Testis (tissue), 3 donors: Measurements from ENCODE around the gene RASA1. TPM values are rescaled to one million over a fixed set of nuclear protein-coding genes. Genes with fewer than 3 reads are reported as not detected.

Experiments used
- DNase-seq: peaks from one replicate; pipeline ENCODE4 v3.0.0-alpha.2; 2019
- H3K27ac ChIP-seq, 2 donors: fragments of 200-600 bp; sonication (generic); one replicate each; pipeline ENCODE4 v1.5.1; 2019
- H3K27me3 ChIP-seq: fragments of 200-600 bp; sonication (generic); one replicate; pipeline ENCODE4 v1.5.1; 2019
- H3K36me3 ChIP-seq: fragments of 200-600 bp; sonication (generic); one replicate; pipeline ENCODE4 v1.5.1; 2017; ENCODE audit warnings: low read depth; ENCODE audit errors: missing control alignments
- H3K4me1 ChIP-seq: fragments of 200-600 bp; sonication (generic); one replicate; pipeline ENCODE4 v1.5.1; 2019
- H3K4me3 ChIP-seq, 2 donors: fragments of 200-600 bp; sonication (generic); one replicate each; pipeline ENCODE4 v1.5.1; 2017 to 2019
- H3K9me3 ChIP-seq: fragments of 200-600 bp; sonication (generic); one replicate; pipeline ENCODE4 v1.5.1; 2017
- POLR2A ChIP-seq: fragments of 450-650 bp; IDR thresholded peaks from one replicate; pipeline ENCODE4 v1.6.1; 2017; ENCODE audit warnings: antibody characterized with exemption, mild to moderate bottlenecking, moderate library complexity
- WGBS, 2 donors: methylation state at CpG; one replicate each; pipeline ENCODE4 v1.1.5; 2018; 5-methylcytosine and 5-hydroxymethylcytosine counted together
- intact Hi-C: fragments of 100-400 bp; cut with DNase I; formaldehyde crosslinking; loops from one replicate; pipeline ENCODE4 v1.15.1; 2023; ENCODE audit warnings: low total_unique reads
- polyA plus RNA-seq: library from polyadenylated mRNA; stranded (reverse); fragments of 350-450 nt; fragmentation: Illumina TruSeq; extraction: RNeasy Lipid Tissue Mini Kit (QIAGEN cat#74804); gene quantifications from one replicate; pipeline ENCODE4 v1.2.3, GENCODE V29; 2014; ENCODE audit warnings: low read depth, low replicate concordance; ENCODE audit not compliant: insufficient read depth
- total RNA-seq, 2 donors: library from RNA; depleted of rRNA; stranded (reverse); fragments of >200 nt; gene quantifications; one replicate each; pipeline ENCODE4 v1.2.3, GENCODE V29; 2016
- TF ChIP-seq, protein P1 (sequence below), 3 experiments: fragments of 450-650 bp in 2 of 3; fragments of 200-600 bp in 1 of 3; sonication (generic) in 1 of 3; IDR thresholded peaks; one replicate each; pipeline ENCODE4 v1.5.1; 2016 to 2019; ENCODE audit warnings: antibody characterized with exemption in 3 of 3, mild to moderate bottlenecking in 2 of 3, moderate library complexity in 1 of 3

The RASA1 gene
- total and polyA plus RNA-seq, 3 donors from 2014 or later, result 45.9 to 65.2 (median 61.1) TPM

DNA sequence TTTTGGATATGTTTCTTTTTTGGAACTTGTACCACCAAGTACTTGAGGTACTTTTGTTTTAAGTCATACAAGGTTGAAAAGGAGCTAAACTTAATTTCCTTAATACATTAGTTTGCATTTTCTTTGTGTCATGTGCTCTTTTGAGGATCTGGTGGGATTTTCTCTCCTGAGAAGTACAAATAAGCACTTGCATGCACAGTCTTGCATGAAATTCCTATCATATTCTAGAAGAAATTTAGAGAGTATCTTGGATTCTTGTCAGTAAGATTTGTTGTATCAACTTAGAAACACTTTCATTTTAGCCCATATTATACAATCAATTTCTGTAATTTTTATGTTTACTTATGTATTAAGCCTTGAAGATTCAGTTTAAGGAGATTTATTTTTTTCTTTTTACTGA lies 80.2 kb downstream of the RASA1 start:
- Histone ChIP-seq H3K9me3 (no peaks in the 10 kb centered on the region), H3K36me3 (no peaks in the 10 kb centered on the region), H3K27ac (no peak overlapping the region), H3K27me3 (no peaks in the 10 kb centered on the region), H3K4me1 (no peaks in the 10 kb centered on the region), H3K4me3 (no peak overlapping the region)
- TF ChIP-seq POLR2A, result no peak
- DNase-seq, result no peak
- intact Hi-C loops, result no loop called here

DNA sequence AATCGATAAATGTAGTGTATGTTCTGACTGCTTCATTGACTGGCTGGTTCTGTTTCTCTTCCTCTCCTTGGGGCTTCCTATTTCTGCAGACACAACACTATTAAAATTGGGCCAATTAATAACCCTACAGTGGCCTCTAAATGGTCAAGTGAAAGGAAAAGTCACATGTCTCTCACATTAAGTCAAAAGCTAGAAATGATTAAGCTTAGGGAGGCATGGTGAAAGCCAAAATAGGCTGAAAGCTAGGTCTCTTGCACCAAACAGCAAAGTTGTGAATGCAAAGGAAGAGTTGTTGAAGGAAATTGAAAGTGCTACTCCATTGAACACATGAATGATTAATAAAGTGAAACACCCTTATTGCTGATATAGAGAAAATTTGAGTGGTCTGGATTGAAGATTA lies 86.8 kb downstream of the RASA1 start:
- WGBS, 2 donors, result 86 to 97% methylated on average over 1 of the region's 1 CpG
- Histone ChIP-seq H3K4me1 (no peaks in the 10 kb centered on the region), H3K27ac (no peak overlapping the region), H3K36me3 (no peaks in the 10 kb centered on the region), H3K4me3 (no peak overlapping the region), H3K9me3 (no peaks in the 10 kb centered on the region), H3K27me3 (no peaks in the 10 kb centered on the region)
- intact Hi-C loops, result no loop called here
- no peak for DNase-seq
- no peak for TF ChIP-seq POLR2A
- TF ChIP-seq, protein P1, sequence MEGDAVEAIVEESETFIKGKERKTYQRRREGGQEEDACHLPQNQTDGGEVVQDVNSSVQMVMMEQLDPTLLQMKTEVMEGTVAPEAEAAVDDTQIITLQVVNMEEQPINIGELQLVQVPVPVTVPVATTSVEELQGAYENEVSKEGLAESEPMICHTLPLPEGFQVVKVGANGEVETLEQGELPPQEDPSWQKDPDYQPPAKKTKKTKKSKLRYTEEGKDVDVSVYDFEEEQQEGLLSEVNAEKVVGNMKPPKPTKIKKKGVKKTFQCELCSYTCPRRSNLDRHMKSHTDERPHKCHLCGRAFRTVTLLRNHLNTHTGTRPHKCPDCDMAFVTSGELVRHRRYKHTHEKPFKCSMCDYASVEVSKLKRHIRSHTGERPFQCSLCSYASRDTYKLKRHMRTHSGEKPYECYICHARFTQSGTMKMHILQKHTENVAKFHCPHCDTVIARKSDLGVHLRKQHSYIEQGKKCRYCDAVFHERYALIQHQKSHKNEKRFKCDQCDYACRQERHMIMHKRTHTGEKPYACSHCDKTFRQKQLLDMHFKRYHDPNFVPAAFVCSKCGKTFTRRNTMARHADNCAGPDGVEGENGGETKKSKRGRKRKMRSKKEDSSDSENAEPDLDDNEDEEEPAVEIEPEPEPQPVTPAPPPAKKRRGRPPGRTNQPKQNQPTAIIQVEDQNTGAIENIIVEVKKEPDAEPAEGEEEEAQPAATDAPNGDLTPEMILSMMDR (IDR thresholded peaks at IDR 0.05), result no peak

DNA sequence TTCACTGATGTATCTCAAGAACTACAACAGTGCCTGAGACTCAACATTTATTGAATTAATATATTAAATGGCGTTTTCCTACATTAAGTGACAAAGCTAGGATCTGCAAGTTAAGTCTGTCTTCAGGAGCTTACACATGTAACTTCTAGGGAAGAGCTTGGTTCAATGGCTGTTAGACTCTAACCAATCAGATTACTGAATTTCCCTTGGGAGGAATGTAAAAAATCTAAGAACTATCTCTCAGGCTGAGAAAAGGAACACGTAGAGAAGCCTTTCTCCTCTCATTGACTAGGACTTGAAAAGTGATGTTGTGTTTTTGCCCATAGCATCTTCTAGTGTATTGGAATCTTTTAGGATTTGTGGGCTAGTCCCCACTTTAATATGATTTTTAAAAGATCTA lies 91.4 kb downstream of the RASA1 start:
- H3K4me3 ChIP-seq, result no peak overlapping the region
- H3K4me1 ChIP-seq, result no peaks in the 10 kb centered on the region
- TF ChIP-seq, protein P1 (IDR thresholded peaks at IDR 0.05), result no peak
- no peak for TF ChIP-seq POLR2A
- intact Hi-C loops, result no loop called here
- no peak for DNase-seq
- H3K27ac ChIP-seq, result no peak overlapping the region
- H3K27me3 ChIP-seq, result no peaks in the 10 kb centered on the region
- H3K9me3 ChIP-seq, result no peaks in the 10 kb centered on the region
- 84 to 90% methylated on average over 2 of the region's 2 CpGs for WGBS, 2 donors
- no peaks in the 10 kb centered on the region for H3K36me3 ChIP-seq

DNA sequence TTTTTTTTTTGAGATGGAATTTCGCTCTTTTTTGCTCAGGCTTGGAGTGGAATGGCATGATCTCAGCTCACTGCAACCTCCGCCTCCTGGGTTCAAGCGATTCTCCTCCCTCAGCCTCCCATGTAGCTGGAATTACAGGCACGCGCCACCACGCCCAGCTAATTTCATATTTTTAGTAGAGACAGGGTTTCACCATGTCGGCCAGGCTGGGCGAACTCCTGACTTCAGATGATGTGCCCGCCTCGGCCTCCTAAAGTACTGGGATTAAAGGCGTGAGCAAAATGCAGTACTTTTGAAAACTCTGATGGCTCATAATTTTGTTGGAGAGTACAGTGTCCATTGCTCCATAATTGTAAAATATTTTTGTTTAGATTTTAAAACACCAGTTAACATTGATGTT lies 92.4 kb downstream of the RASA1 start:
- TF ChIP-seq, protein P1 (IDR thresholded peaks at IDR 0.05), result no peak
- no peak for TF ChIP-seq POLR2A
- Histone ChIP-seq H3K4me3 (no peak overlapping the region), H3K9me3 (no peaks in the 10 kb centered on the region), H3K27me3 (no peaks in the 10 kb centered on the region), H3K4me1 (no peaks in the 10 kb centered on the region), H3K36me3 (no peaks in the 10 kb centered on the region), H3K27ac (no peak overlapping the region)
- DNase-seq, result no peak
- WGBS, 2 donors, result 91 to 97% methylated on average over 11 of the region's 11 CpGs
- intact Hi-C loops, result no loop called here

DNA sequence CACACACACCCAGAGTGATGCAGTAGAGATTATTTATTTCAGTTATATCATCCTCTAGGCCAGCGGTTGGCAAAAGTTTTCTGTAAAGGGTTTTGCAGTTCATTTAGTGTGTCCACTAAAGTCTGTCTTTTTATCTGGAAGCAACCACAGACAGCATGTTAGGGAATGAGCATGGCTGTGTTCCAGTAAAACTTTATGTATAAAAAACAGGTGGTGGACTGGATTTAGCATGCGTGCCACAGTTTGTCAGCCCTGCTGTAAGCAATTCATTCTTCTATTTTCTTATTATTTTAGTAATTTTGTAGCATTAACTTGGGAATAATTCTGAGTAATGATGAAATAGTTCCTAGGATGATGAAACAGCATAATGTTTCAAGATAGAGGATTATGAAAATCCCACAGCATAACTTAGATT lies 93.4 kb downstream of the RASA1 start:
- no peak for DNase-seq
- H3K27me3 ChIP-seq, result no peaks in the 10 kb centered on the region
- H3K36me3 ChIP-seq, result no peaks in the 10 kb centered on the region
- H3K27ac ChIP-seq, result no peak overlapping the region
- H3K9me3 ChIP-seq, result no peaks in the 10 kb centered on the region
- H3K4me3 ChIP-seq, result no peak overlapping the region
- no peaks in the 10 kb centered on the region for H3K4me1 ChIP-seq
- TF ChIP-seq, protein P1 (IDR thresholded peaks at IDR 0.05), result no peak
- no peak for TF ChIP-seq POLR2A
- 80 to 91% methylated on average over 2 of the region's 2 CpGs for WGBS, 2 donors
- intact Hi-C loops, result no loop called here
